H1 (cell line): ENCODE results near the gene KCNG3. TPM values are rescaled to one million over a fixed set of nuclear protein-coding genes. Genes with fewer than 3 reads are reported as not detected.

ENCODE experiments used
- CTCF ChIA-PET: fragments of 300-600 bp; sonication (Branson Sonifier 250); formaldehyde crosslinking; loops from one replicate; lab custom pipeline; 2021; ENCODE audit not compliant: partially characterized antibody; lab: Charles Lee
- POLR2A ChIA-PET: fragments of 300-600 bp; sonication (Branson Sonifier 250); formaldehyde crosslinking; loops from one replicate; lab custom pipeline; 2021; ENCODE audit warnings: inconsistent platforms; ENCODE audit not compliant: partially characterized antibody; lab: Charles Lee
- DNase-seq, 2 experiments: peaks; one replicate each; pipeline versions ENCODE4 v3.0.0 to v3.0.0-alpha.2; 2010 to 2022; ENCODE audit warnings: low spot score in 2 of 2, low read depth in 1 of 2, mixed read lengths in 1 of 2
- FAIRE-seq: peaks from 2 replicates; lab custom pipeline; 2011; peaks lifted over from hg19 to GRCh38; lab: Jason Lieb, UNC
- H2AFZ ChIP-seq: 2 replicates; pipeline ENCODE4 v1.8.1; 2012; ENCODE audit warnings: low read length, inconsistent platforms
- H2AK5ac ChIP-seq: 2 replicates; pipeline ENCODE4 v1.6.1; 2013; ENCODE audit warnings: low read depth, low read length
- H2BK120ac ChIP-seq: replicated peaks from 2 replicates; pipeline ENCODE3; 2013; ENCODE audit warnings: low read depth, low read length, inconsistent platforms
- H2BK12ac ChIP-seq: 2 replicates; pipeline ENCODE4 v1.6.1; 2013; ENCODE audit warnings: low read depth, low read length
- H2BK15ac ChIP-seq: 2 replicates; pipeline ENCODE4 v1.6.1; 2013; ENCODE audit warnings: low read length
- H2BK20ac ChIP-seq: 2 replicates; pipeline ENCODE4 v1.6.1; 2013; ENCODE audit warnings: low read length
- H2BK5ac ChIP-seq: 2 replicates; pipeline ENCODE4 v1.6.1; 2013; ENCODE audit warnings: low read depth, low read length
- H3K14ac ChIP-seq: 2 replicates; pipeline ENCODE4 v1.6.1; 2013; ENCODE audit warnings: inconsistent platforms; ENCODE audit not compliant: insufficient read length
- H3K18ac ChIP-seq: 2 replicates; pipeline ENCODE4 v1.6.1; 2013; ENCODE audit warnings: low read length; ENCODE audit errors: extremely low read depth
- H3K23ac ChIP-seq: 2 replicates; pipeline ENCODE4 v1.6.1; 2013; ENCODE audit warnings: inconsistent platforms; ENCODE audit not compliant: insufficient read length
- H3K23me2 ChIP-seq: 2 replicates; pipeline ENCODE4 v1.6.1; 2013; ENCODE audit warnings: low read depth, low read length
- H3K27ac ChIP-seq: 2 replicates; pipeline ENCODE4 v1.6.1; 2011; ENCODE audit warnings: low read depth, low read length, inconsistent platforms
- H3K27me3 ChIP-seq, 4 experiments: replicated peaks in 1 of 4; 1 replicate in 1 of 4; 2 replicates in 3 of 4; pipeline versions ENCODE4 v1.6.1 to v1.8.1; 2011 to 2013; ENCODE audit warnings: low read length in 3 of 4, mild to moderate bottlenecking in 3 of 4, inconsistent platforms in 2 of 4, mixed read lengths in 2 of 4, moderate library complexity in 1 of 4; ENCODE audit not compliant: control insufficient read depth in 3 of 4, insufficient read depth in 3 of 4; ENCODE audit errors: extremely low read depth in 1 of 4
- H3K36me3 ChIP-seq, 4 experiments: 2 replicates each; pipeline versions ENCODE4 v1.6.1 to v1.8.1; 2011 to 2013; ENCODE audit warnings: mild to moderate bottlenecking in 4 of 4, low read length in 3 of 4, moderate library complexity in 2 of 4, control low read depth in 1 of 4, inconsistent platforms in 1 of 4; ENCODE audit not compliant: insufficient read depth in 4 of 4, control insufficient read depth in 2 of 4
- H3K4ac ChIP-seq: replicated peaks from 2 replicates; pipeline ENCODE3; 2013; ENCODE audit warnings: low read length, low read depth, mixed read lengths, inconsistent platforms; ENCODE audit not compliant: insufficient read length
- H3K4me1 ChIP-seq, 4 experiments: replicated peaks in 1 of 4; 1 replicate in 1 of 4; 2 replicates in 3 of 4; pipeline versions ENCODE4 v1.6.1 to v1.8.1; 2011 to 2013; ENCODE audit warnings: low read length in 3 of 4, inconsistent platforms in 2 of 4, mixed read lengths in 1 of 4; ENCODE audit not compliant: insufficient read depth in 4 of 4, control insufficient read depth in 3 of 4
- H3K4me2 ChIP-seq, 2 experiments: 2 replicates each; pipeline versions ENCODE4 v1.6.1 to v1.8.1; 2011 to 2013; ENCODE audit warnings: low read depth in 2 of 2, low read length in 2 of 2, control low read depth in 1 of 2, inconsistent platforms in 1 of 2, mild to moderate bottlenecking in 1 of 2; ENCODE audit not compliant: insufficient read depth in 1 of 2
- H3K4me3 ChIP-seq, 4 experiments: fragments of 200-600, 300-600 bp in 1 of 4; sonication (generic), shearing (Covaris generic), sonication (Bioruptor Twin) in 1 of 4; 2 replicates each; pipeline versions ENCODE4 v1.5.1 to v1.8.1; 2011 to 2016; ENCODE audit warnings: low read length in 4 of 4, low read depth in 3 of 4, control low read depth in 2 of 4, inconsistent platforms in 2 of 4, mild to moderate bottlenecking in 2 of 4, mixed read lengths in 1 of 4, moderate library complexity in 1 of 4; ENCODE audit not compliant: insufficient read depth in 2 of 4; ENCODE audit errors: extremely low read depth in 1 of 4
- H3K56ac ChIP-seq: replicated peaks from 2 replicates; pipeline ENCODE3; 2013; ENCODE audit warnings: low read depth, mild to moderate bottlenecking, mixed read lengths, low read length, inconsistent platforms; ENCODE audit not compliant: insufficient read length
- H3K79me1 ChIP-seq: 2 replicates; pipeline ENCODE4 v1.6.1; 2013; ENCODE audit warnings: low read depth, low read length, control low read depth
- H3K79me2 ChIP-seq, 2 experiments: 2 replicates each; pipeline versions ENCODE4 v1.6.1 to v1.8.1; 2012 to 2013; ENCODE audit warnings: low read length in 2 of 2, mild to moderate bottlenecking in 2 of 2, inconsistent platforms in 1 of 2; ENCODE audit not compliant: insufficient read depth in 2 of 2, control insufficient read depth in 1 of 2
- H3K9ac ChIP-seq, 4 experiments: replicated peaks in 1 of 4; 1 replicate in 1 of 4; 2 replicates in 3 of 4; pipeline versions ENCODE4 v1.6.1 to v1.8.1; 2011 to 2013; ENCODE audit warnings: low read depth in 3 of 4, low read length in 3 of 4, control low read depth in 2 of 4, mild to moderate bottlenecking in 2 of 4, moderate library complexity in 2 of 4, inconsistent platforms in 1 of 4; ENCODE audit errors: extremely low read depth in 1 of 4
- H3K9me3 ChIP-seq, 2 experiments: 2 replicates each; pipeline versions ENCODE4 v1.6.1 to v1.8.1; 2012 to 2013; ENCODE audit warnings: mild to moderate bottlenecking in 2 of 2, moderate library complexity in 2 of 2, control low read depth in 1 of 2, inconsistent platforms in 1 of 2, low read depth in 1 of 2, low read length in 1 of 2, mixed read lengths in 1 of 2; ENCODE audit not compliant: insufficient read depth in 2 of 2
- H4K20me1 ChIP-seq, 2 experiments: replicated peaks in 1 of 2; 2 replicates each; pipeline versions ENCODE3 to v1.8.1; 2011 to 2013; ENCODE audit warnings: inconsistent platforms in 2 of 2, low read length in 2 of 2, mild to moderate bottlenecking in 1 of 2; ENCODE audit not compliant: insufficient read depth in 2 of 2, control insufficient read depth in 1 of 2
- H4K5ac ChIP-seq: 2 replicates; pipeline ENCODE4 v1.6.1; 2013; ENCODE audit warnings: low read length, low read depth, mixed read lengths, inconsistent platforms; ENCODE audit not compliant: insufficient read length
- H4K8ac ChIP-seq: 2 replicates; pipeline ENCODE4 v1.8.0; 2013; ENCODE audit warnings: mild to moderate bottlenecking, moderate library complexity, low read length, inconsistent platforms; ENCODE audit not compliant: insufficient read depth; ENCODE audit errors: extremely low read depth
- H4K91ac ChIP-seq: replicated peaks from 2 replicates; pipeline ENCODE3; 2013; ENCODE audit warnings: low read length, mixed read lengths, inconsistent platforms; ENCODE audit not compliant: insufficient read length
- ATF2 ChIP-seq: IDR thresholded peaks from 2 replicates; pipeline ENCODE4 v1.6.1; 2012; ENCODE audit warnings: low read length, inconsistent platforms
- CHD2 ChIP-seq: IDR thresholded peaks from 2 replicates; pipeline ENCODE4 v1.6.1; 2012; ENCODE audit warnings: low read length, improper control_type of control experiment
- EP300 ChIP-seq, 2 experiments: IDR thresholded peaks; 1 replicate in 1 of 2; 2 replicates in 1 of 2; pipeline ENCODE4 v1.6.1; 2011 to 2012; ENCODE audit warnings: low read depth in 2 of 2, low read length in 2 of 2, mild to moderate bottlenecking in 2 of 2, borderline replicate concordance in 1 of 2, inconsistent platforms in 1 of 2, moderate library complexity in 1 of 2
- GABPA ChIP-seq: IDR thresholded peaks from 2 replicates; pipeline ENCODE4 v1.6.1; 2011; ENCODE audit warnings: mild to moderate bottlenecking, low read length, moderate library complexity, borderline replicate concordance; ENCODE audit not compliant: insufficient read depth
- HDAC6 ChIP-seq: IDR thresholded peaks from one replicate; pipeline ENCODE4 v1.7.1; 2012; ENCODE audit warnings: low read depth, mild to moderate bottlenecking, inconsistent platforms, low read length, moderate library complexity
- KDM1A ChIP-seq: fragments of 200-600, 300-600 bp; sonication (generic); IDR thresholded peaks from 2 replicates; pipeline ENCODE4 v1.7.1; 2016; ENCODE audit warnings: mild to moderate bottlenecking, low read length, borderline replicate concordance
- RAD21 ChIP-seq, 2 experiments: IDR thresholded peaks in 1 of 2; conservative IDR thresholded peaks in 1 of 2; 2 replicates each; pipeline ENCODE4 v1.6.1; 2011; ENCODE audit warnings: low read depth in 2 of 2, low read length in 2 of 2, improper control_type of control experiment in 1 of 2, inconsistent platforms in 1 of 2, mild to moderate bottlenecking in 1 of 2, moderate library complexity in 1 of 2
- SUZ12 ChIP-seq: fragments of 200-600 bp; sonication (generic); IDR thresholded peaks from 2 replicates; pipeline ENCODE4 v1.6.1; 2012; ENCODE audit warnings: mild to moderate bottlenecking, inconsistent platforms, low read length, moderate library complexity, mixed read lengths
- TAF1 ChIP-seq: IDR thresholded peaks from 2 replicates; pipeline ENCODE4 v1.6.1; 2011; ENCODE audit warnings: mild to moderate bottlenecking, low read depth, low read length
- USF2 ChIP-seq: IDR thresholded peaks from 2 replicates; pipeline ENCODE4 v1.6.1; 2011; ENCODE audit warnings: low read length, improper control_type of control experiment
- WGBS, 2 experiments: shearing (Covaris generic) in 1 of 2; methylation state at CpG; one replicate each; pipeline versions ENCODE4 v1.1.6 to v1.1.7; 2013 to 2015; ENCODE audit warnings: low lambda C conversion rate in 2 of 2, mixed read lengths in 2 of 2, inconsistent platforms in 1 of 2, low coverage in 1 of 2, missing lambda C conversion rate in 1 of 2; ENCODE audit not compliant: insufficient replicate concordance in 2 of 2, insufficient coverage in 1 of 2, insufficient read length in 1 of 2; ENCODE audit errors: extremely low coverage in 1 of 2, missing lambda C conversion rate in 1 of 2; 5-methylcytosine and 5-hydroxymethylcytosine counted together
- polyA plus RNA-seq, 7 experiments: library from polyadenylated mRNA; depleted of rRNA in 3 of 7; stranded (reverse) in 5 of 7; unstranded in 2 of 7; fragments of >200 nt in 5 of 7; fragments of 200-250 nt in 2 of 7; gene quantifications; 1 replicate in 5 of 7; 2 replicates in 1 of 7; 4 replicates in 1 of 7; pipeline versions ENCODE4 v1.2.1 to v1.2.3, GENCODE V29; 2011 to 2013; ENCODE audit warnings: missing spikeins in 2 of 7, mixed read lengths in 2 of 7
- total RNA-seq: library from RNA; stranded (reverse); fragmentation: NEBNext Ultra II Directional; extraction: Animal tissue kit (Norgen Biotek cat#: 25700); gene quantifications from 2 replicates; pipeline ENCODE4 v1.2.1, GENCODE V29; 2021

The KCNG3 gene
- total and polyA plus RNA-seq, 2 of the 8 experiments (the other 6 are each of a cell fraction or from before 2014, with no cell fraction given), result 8.1 to 21.3 TPM

- WGBS, 2 experiments, result 95% methylated on average over 4 of the region's 4 CpGs; no CpG with 5 or more reads in 1 of the 2 experiments
- H3K23ac ChIP-seq, result no peak overlapping the region
- DNase-seq (no peak), FAIRE-seq (no peak)
- H2BK15ac ChIP-seq, result no peak overlapping the region
- no peak overlapping the region for H2AK5ac ChIP-seq
- H4K5ac ChIP-seq, result no peak overlapping the region
- no peak overlapping the region for H3K4ac ChIP-seq
- POLR2A ChIA-PET, result no interaction called here
- no peaks in the 10 kb centered on the region for H3K27me3 ChIP-seq
- no peak overlapping the region for H4K8ac ChIP-seq
- no peak overlapping the region for H2AFZ ChIP-seq
- H3K9ac ChIP-seq, result no peak overlapping the region
- no peak overlapping the region for H4K91ac ChIP-seq
- H2BK5ac ChIP-seq, result no peak overlapping the region
- H3K79me2 ChIP-seq, result peaks cover 2 to 75% of the 10 kb centered on the region in 2 experiments; a peak in 2 of 4 replicates
- H3K4me3 ChIP-seq, result no peak overlapping the region
- H4K20me1 ChIP-seq, result peaks cover 0 to 3% of the 10 kb centered on the region in 2 experiments
- H2BK120ac ChIP-seq, result no peak overlapping the region
- no peak overlapping the region for H3K4me2 ChIP-seq
- no peak overlapping the region for H2BK20ac ChIP-seq
- H3K56ac ChIP-seq, result no peak overlapping the region
- no peaks in the 10 kb centered on the region for H3K9me3 ChIP-seq
- H3K14ac ChIP-seq, result no peak overlapping the region
- H3K27ac ChIP-seq, result no peak overlapping the region
- no peak overlapping the region for H3K18ac ChIP-seq
- 0 out of 2 replicates have a peak, but pooled peaks cover 2% of the 10 kb centered on the region for H3K79me1 ChIP-seq
- CTCF ChIA-PET, result interaction anchor here (0.9 to 1.4 kb wide), 3 partner anchors 13 to 341 kb away, joined by 3 to 4 read pairs (median 3); no protein-coding TSS in a partner anchor
- no peak overlapping the region for H2BK12ac ChIP-seq
- no peaks in the 10 kb centered on the region for H3K23me2 ChIP-seq
- H3K4me1 ChIP-seq, result no peaks in the 10 kb centered on the region
- peaks cover 0 to 5% (median 0%) of the 10 kb centered on the region in 4 experiments; a peak in 1 of 8 replicates for H3K36me3 ChIP-seq
- TF ChIP-seq CHD2, result no peak
- no peak for TF ChIP-seq GABPA
- no peak for TF ChIP-seq SUZ12
- TF ChIP-seq ATF2, result no peak
- no peak for TF ChIP-seq USF2
- TF ChIP-seq KDM1A, result no peak
- TF ChIP-seq HDAC6, result no peak
- TF ChIP-seq RAD21 (IDR thresholded peaks at IDR 0.05 in 1 of 2, conservative IDR thresholded peaks at IDR 0.05 in 1 of 2; ENCODE audit: low read depth in 2 of 2, low read length in 2 of 2), result no peak
- no peak for TF ChIP-seq TAF1
- TF ChIP-seq EP300 (IDR thresholded peaks at IDR 0.05; ENCODE audit: borderline replicate concordance in 1 of 2, low read depth in 2 of 2, low read length in 2 of 2), result no peak
Observed at GRCh38 chr2:42430188-42430587, 63.6 kb downstream of the KCNG3 start.
